K562 (cell line): ENCODE data around the gene HARS2. TPM values are rescaled to one million over a fixed set of nuclear protein-coding genes. Genes with fewer than 3 reads are reported as not detected.

Source experiments
- ATF7 ChIP-seq: fragments of 450-650 bp; IDR thresholded peaks from 2 replicates; pipeline ENCODE4 v1.7.1; 2014; ENCODE audit warnings: mild to moderate bottlenecking, moderate library complexity
- DACH1 ChIP-seq: fragments of 450-650 bp; IDR thresholded peaks from 2 replicates; pipeline ENCODE4 v1.6.1; 2018; ENCODE audit not compliant: partially characterized antibody
- MAFG ChIP-seq: fragments of 450-650 bp; conservative IDR thresholded peaks from 2 replicates; pipeline ENCODE4 v1.6.1; 2016; ENCODE audit warnings: missing genetic modification characterization, missing compliant biosample characterization
- MYNN ChIP-seq, 2 experiments: sonication (generic); formaldehyde crosslinking in 1 of 2; IDR thresholded peaks; 2 replicates each; pipeline versions ENCODE4 v1.5.0 to v1.6.1; 2016 to 2020; ENCODE audit warnings: antibody characterized with exemption in 1 of 2, missing genetic modification reagents in 1 of 2
- NONO ChIP-seq, 2 experiments: fragments of 200-400 bp in 1 of 2; fragments of 450-650 bp in 1 of 2; formaldehyde crosslinking in 1 of 2; IDR thresholded peaks; 2 replicates each; pipeline ENCODE4 v1.6.1; 2017; ENCODE audit warnings: low read depth in 2 of 2, mild to moderate bottlenecking in 2 of 2, moderate library complexity in 2 of 2, low read length in 1 of 2
- NR2C1 ChIP-seq, 2 experiments: fragments of 450-650 bp; IDR thresholded peaks; 2 replicates each; pipeline ENCODE4 v1.6.1; 2017; ENCODE audit warnings: mild to moderate bottlenecking in 2 of 2, antibody characterized with exemption in 1 of 2, inconsistent platforms in 1 of 2, missing compliant biosample characterization in 1 of 2, missing genetic modification characterization in 1 of 2
- NR3C1 ChIP-seq: sonication (generic); formaldehyde crosslinking; IDR thresholded peaks from 2 replicates; pipeline ENCODE4 v1.8.1; 2022; ENCODE audit warnings: missing genetic modification reagents
- POLR2H ChIP-seq: IDR thresholded peaks from 2 replicates; pipeline ENCODE4 v1.6.1; 2016; ENCODE audit warnings: missing genetic modification characterization, low read depth, mild to moderate bottlenecking, control low read depth, missing compliant biosample characterization, moderate library complexity
- RBM39 ChIP-seq: fragments of 200-400 bp; formaldehyde crosslinking; optimal IDR thresholded peaks from 2 replicates; pipeline ENCODE3; 2018; ENCODE audit warnings: low read depth, low read length
- RNF2 ChIP-seq: sonication (generic); IDR thresholded peaks from 2 replicates; pipeline ENCODE4 v1.6.1; 2016
- SIRT6 ChIP-seq: IDR thresholded peaks from one replicate; pipeline ENCODE4 v1.6.1; 2012; ENCODE audit warnings: low read depth, mild to moderate bottlenecking, control low read depth, inconsistent platforms, low read length, moderate library complexity
- SREBF2 ChIP-seq: sonication (generic); formaldehyde crosslinking; IDR thresholded peaks from 2 replicates; pipeline ENCODE4 v1.4.0; 2020; ENCODE audit warnings: mild to moderate bottlenecking, missing genetic modification reagents
- TCF7 ChIP-seq: sonication (generic); IDR thresholded peaks from 2 replicates; pipeline ENCODE4 v1.6.1; 2016; ENCODE audit warnings: antibody characterized with exemption, borderline replicate concordance
- ZNF263 ChIP-seq: sonication (generic); formaldehyde crosslinking; IDR thresholded peaks from 2 replicates; pipeline ENCODE4 v1.8.0; 2022; ENCODE audit warnings: mild to moderate bottlenecking, missing genetic modification reagents, borderline replicate concordance
- polyA plus RNA-seq, 8 experiments: library from polyadenylated mRNA; depleted of rRNA in 4 of 8; stranded (reverse) in 5 of 8; unstranded in 3 of 8; fragments of >200 nt; fragmentation: Nextera tagmentation in 2 of 8; fragmentation: Illumina TruSeq in 1 of 8; extraction: Ambion mirVana in 2 of 8; extraction: Trizol in 1 of 8; gene quantifications; 2 replicates each; pipeline versions ENCODE4 v1.2.1 to v1.2.3, GENCODE V29; 2011 to 2014; ENCODE audit warnings: inconsistent platforms in 1 of 8, missing spikeins in 1 of 8
- total RNA-seq, 7 experiments: library from RNA; depleted of rRNA in 6 of 7; stranded (reverse); fragments of >200 nt in 6 of 7; fragmentation: Illumina TruSeq in 2 of 7; extraction: Trizol in 2 of 7; gene quantifications; 2 replicates each; pipeline versions ENCODE4 v1.2.1 to v1.2.3, GENCODE V29; 2011 to 2021; ENCODE audit warnings: low replicate concordance in 1 of 7
- TF ChIP-seq, protein P1 (sequence below): fragments of 450-650 bp; IDR thresholded peaks from 2 replicates; pipeline ENCODE4 v1.7.0; 2016; ENCODE audit warnings: borderline replicate concordance
- TF ChIP-seq, protein P2 (sequence below), 2 experiments: fragments of 450-650 bp; conservative IDR thresholded peaks; 2 replicates each; pipeline ENCODE4 v1.6.1; 2017; ENCODE audit warnings: mild to moderate bottlenecking in 2 of 2, moderate library complexity in 2 of 2
- TF ChIP-seq, protein P3 (sequence below), 2 experiments: IDR thresholded peaks in 1 of 2; conservative IDR thresholded peaks in 1 of 2; 2 replicates each; pipeline ENCODE4 v1.6.1; 2016; ENCODE audit warnings: low read depth in 2 of 2, mild to moderate bottlenecking in 1 of 2, missing compliant biosample characterization in 1 of 2, missing genetic modification characterization in 1 of 2, moderate library complexity in 1 of 2
- TF ChIP-seq, protein P4 (sequence below): sonication (generic); formaldehyde crosslinking; IDR thresholded peaks from 2 replicates; pipeline ENCODE4 v1.8.0; 2022; ENCODE audit warnings: missing genetic modification reagents, mild to moderate bottlenecking, borderline replicate concordance

Gene HARS2
- total and polyA plus RNA-seq, 9 of the 15 experiments (the other 6 are each of a cell fraction or from before 2014, with no cell fraction given): 8.5 to 41.6 (median 27.1) TPM

DNA sequence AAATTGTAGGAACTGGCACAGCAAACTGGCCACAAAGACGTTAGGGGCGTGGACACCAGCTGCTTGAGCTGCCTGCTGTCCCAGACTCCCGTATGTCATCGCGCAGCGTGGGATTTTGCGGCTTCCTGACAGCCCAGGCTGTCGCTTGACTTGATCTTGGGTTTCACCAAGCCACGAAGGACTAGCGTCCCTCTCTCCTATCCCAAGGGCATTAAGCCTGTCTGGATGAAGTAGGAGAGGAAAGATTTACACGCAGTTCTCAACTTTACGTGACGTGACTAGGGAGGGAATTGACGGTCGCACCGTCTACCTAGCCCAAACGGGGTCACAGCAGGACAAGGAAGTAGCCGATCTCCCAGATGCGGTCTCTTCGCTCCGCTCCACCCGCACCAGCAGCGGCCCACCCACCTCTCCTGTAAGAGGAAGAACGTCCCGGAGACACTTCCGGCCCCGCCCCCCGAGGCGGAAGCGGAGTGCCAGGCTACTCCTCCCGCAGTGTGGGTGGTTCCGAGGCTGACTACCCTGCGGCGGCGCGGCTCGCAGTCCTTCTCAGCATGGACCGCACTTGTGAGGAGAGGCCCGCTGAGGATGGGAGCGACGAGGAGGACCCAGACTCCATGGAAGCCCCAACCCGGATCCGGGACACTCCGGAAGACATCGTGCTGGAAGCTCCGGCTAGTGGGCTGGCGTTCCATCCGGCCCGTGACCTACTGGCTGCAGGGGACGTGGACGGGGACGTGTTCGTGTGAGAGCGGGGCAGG lies 26.7 kb upstream of the HARS2 start, which contains the start of gene WDR55 (continued):
- TF ChIP-seq NONO (IDR thresholded peaks at IDR 0.05; ENCODE audit: low read depth in 2 of 2, low read length in 1 of 2) (0 out of 4 replicates have a peak, but pooled peaks of 1 of the 2 experiments have one; percentile 57), DACH1 (peak; percentile 72), NR3C1 (CRISPR knock-in tag) (no peak), POLR2H (tag) (peak; percentile 76), RNF2 (peak; percentile 79), RBM39 (no peak), ZNF263 (no peak), MAFG (tag) (no peak), MYNN (IDR thresholded peaks at IDR 0.05) (peak; percentile 67), MYNN (CRISPR knock-in tag; IDR thresholded peaks at IDR 0.05) (no peak), ATF7 (peak; percentile 87), TCF7 (0 out of 2 replicates have a peak, but pooled peaks have one; percentile 17), SREBF2 (no peak), NR2C1 (IDR thresholded peaks at IDR 0.05) (peak; percentile 71; the same call in 1 of the 2 replicates), NR2C1 (tag; IDR thresholded peaks at IDR 0.05) (peak; percentile 58), SIRT6 (no peak)
- TF ChIP-seq, protein P1, sequence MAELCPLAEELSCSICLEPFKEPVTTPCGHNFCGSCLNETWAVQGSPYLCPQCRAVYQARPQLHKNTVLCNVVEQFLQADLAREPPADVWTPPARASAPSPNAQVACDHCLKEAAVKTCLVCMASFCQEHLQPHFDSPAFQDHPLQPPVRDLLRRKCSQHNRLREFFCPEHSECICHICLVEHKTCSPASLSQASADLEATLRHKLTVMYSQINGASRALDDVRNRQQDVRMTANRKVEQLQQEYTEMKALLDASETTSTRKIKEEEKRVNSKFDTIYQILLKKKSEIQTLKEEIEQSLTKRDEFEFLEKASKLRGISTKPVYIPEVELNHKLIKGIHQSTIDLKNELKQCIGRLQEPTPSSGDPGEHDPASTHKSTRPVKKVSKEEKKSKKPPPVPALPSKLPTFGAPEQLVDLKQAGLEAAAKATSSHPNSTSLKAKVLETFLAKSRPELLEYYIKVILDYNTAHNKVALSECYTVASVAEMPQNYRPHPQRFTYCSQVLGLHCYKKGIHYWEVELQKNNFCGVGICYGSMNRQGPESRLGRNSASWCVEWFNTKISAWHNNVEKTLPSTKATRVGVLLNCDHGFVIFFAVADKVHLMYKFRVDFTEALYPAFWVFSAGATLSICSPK: no peak
- TF ChIP-seq, protein P2, sequence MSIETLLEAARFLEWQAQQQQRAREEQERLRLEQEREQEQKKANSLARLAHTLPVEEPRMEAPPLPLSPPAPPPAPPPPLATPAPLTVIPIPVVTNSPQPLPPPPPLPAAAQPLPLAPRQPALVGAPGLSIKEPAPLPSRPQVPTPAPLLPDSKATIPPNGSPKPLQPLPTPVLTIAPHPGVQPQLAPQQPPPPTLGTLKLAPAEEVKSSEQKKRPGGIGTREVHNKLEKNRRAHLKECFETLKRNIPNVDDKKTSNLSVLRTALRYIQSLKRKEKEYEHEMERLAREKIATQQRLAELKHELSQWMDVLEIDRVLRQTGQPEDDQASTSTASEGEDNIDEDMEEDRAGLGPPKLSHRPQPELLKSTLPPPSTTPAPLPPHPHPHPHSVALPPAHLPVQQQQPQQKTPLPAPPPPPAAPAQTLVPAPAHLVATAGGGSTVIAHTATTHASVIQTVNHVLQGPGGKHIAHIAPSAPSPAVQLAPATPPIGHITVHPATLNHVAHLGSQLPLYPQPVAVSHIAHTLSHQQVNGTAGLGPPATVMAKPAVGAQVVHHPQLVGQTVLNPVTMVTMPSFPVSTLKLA (conservative IDR thresholded peaks at IDR 0.05): peak; percentile 80 to 91
- TF ChIP-seq, protein P3, sequence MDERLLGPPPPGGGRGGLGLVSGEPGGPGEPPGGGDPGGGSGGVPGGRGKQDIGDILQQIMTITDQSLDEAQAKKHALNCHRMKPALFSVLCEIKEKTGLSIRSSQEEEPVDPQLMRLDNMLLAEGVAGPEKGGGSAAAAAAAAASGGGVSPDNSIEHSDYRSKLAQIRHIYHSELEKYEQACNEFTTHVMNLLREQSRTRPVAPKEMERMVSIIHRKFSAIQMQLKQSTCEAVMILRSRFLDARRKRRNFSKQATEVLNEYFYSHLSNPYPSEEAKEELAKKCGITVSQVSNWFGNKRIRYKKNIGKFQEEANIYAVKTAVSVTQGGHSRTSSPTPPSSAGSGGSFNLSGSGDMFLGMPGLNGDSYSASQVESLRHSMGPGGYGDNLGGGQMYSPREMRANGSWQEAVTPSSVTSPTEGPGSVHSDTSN (CRISPR knock-in tag; IDR thresholded peaks at IDR 0.05; ENCODE audit: low read depth): no peak
- TF ChIP-seq, protein P3 (tag; conservative IDR thresholded peaks at IDR 0.05; ENCODE audit: low read depth): peak; percentile 51
- TF ChIP-seq, protein P4, sequence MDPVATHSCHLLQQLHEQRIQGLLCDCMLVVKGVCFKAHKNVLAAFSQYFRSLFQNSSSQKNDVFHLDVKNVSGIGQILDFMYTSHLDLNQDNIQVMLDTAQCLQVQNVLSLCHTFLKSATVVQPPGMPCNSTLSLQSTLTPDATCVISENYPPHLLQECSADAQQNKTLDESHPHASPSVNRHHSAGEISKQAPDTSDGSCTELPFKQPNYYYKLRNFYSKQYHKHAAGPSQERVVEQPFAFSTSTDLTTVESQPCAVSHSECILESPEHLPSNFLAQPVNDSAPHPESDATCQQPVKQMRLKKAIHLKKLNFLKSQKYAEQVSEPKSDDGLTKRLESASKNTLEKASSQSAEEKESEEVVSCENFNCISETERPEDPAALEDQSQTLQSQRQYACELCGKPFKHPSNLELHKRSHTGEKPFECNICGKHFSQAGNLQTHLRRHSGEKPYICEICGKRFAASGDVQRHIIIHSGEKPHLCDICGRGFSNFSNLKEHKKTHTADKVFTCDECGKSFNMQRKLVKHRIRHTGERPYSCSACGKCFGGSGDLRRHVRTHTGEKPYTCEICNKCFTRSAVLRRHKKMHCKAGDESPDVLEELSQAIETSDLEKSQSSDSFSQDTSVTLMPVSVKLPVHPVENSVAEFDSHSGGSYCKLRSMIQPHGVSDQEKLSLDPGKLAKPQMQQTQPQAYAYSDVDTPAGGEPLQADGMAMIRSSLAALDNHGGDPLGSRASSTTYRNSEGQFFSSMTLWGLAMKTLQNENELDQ (CRISPR knock-in tag): no peak
